SH-SY5Y (cell line): ENCODE results near the gene LIN9.

ENCODE experiments used
- GATA2 ChIP-seq: IDR thresholded peaks from 2 replicates; pipeline ENCODE4 v1.6.1; 2011; ENCODE audit warnings: mild to moderate bottlenecking, low read depth, low read length
- GATA3 ChIP-seq: IDR thresholded peaks from 2 replicates; pipeline ENCODE4 v1.6.1; 2011; ENCODE audit warnings: low read depth, mild to moderate bottlenecking, low read length, moderate library complexity

DNA sequence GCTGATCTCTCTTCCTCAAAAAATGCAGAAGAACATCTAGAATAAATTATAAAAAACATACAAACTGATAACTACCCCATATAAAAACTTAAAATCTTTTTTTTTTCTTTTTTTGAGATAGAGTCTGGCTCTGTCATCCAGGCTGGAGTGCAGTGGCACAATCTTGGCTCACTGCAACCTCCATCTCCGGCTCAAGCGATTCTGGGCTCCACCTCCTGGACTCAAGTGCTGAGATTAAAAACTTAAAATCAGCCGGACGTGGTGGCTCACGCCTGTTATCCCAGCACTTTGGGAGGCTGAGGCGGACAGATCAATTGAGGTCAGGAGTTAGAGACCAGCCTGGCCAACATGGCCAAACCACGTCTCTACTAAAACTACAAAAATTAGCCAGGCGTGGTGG lies 31.1 kb downstream of the LIN9 start:
- TF ChIP-seq GATA3: no peak
- TF ChIP-seq GATA2: no peak
